Measurements from ENCODE around the gene COL24A1.
A peak's percentile ranks its signal among the peaks of the same experiment; 100 is the strongest.

The COL24A1 gene

GRCh38 chr1:86035101-86035500 is 121.5 kb downstream of the COL24A1 start:
- Histone ChIP-seq H3K4me1 (ENCODE audit: insufficient read depth, low read length) (no peaks in the 10 kb centered on the region), H4K20me1 (ENCODE audit: insufficient read depth, low read length) (no peaks in the 10 kb centered on the region), H3K9me3 (ENCODE audit: insufficient read depth, low read length, severe bottlenecking) (no peaks in the 10 kb centered on the region), H3K9ac (ENCODE audit: low read depth, low read length) (no peak overlapping the region), H3K27ac (ENCODE audit: low read length) (no peak overlapping the region), H3K36me3 (ENCODE audit: insufficient read depth, low read length) (no peaks in the 10 kb centered on the region), H3K4me3 (ENCODE audit: low read depth in 1 of 2, low read length in 2 of 2) (no peak overlapping the region), H3K4me2 (ENCODE audit: insufficient read depth, low read length) (no peak overlapping the region), H3K27me3 (ENCODE audit: insufficient read depth, low read length, poor library complexity) (no peaks in the 10 kb centered on the region), H2AFZ (ENCODE audit: low read depth, low read length) (no peak overlapping the region), H3K79me2 (ENCODE audit: insufficient read depth, low read length) (no peaks in the 10 kb centered on the region)
- TF ChIP-seq CTCF (IDR thresholded peaks at IDR 0.05; ENCODE audit: borderline replicate concordance, extremely low read depth, low read length, poor library complexity, severe bottlenecking) (no peak), EZH2 (IDR thresholded peaks at IDR 0.05; ENCODE audit: borderline replicate concordance, low read depth, low read length, severe bottlenecking) (no peak)
- DNase-seq (no peak), ATAC-seq (ENCODE audit: insufficient read depth, low read depth) (no peak)

- Histone ChIP-seq H3K79me2 (ENCODE audit: insufficient read depth, low read length) (no peaks in the 10 kb centered on the region), H3K4me1 (ENCODE audit: insufficient read depth, low read length) (no peaks in the 10 kb centered on the region), H3K36me3 (ENCODE audit: insufficient read depth, low read length) (no peaks in the 10 kb centered on the region), H4K20me1 (ENCODE audit: insufficient read depth, low read length) (no peaks in the 10 kb centered on the region), H3K27me3 (ENCODE audit: insufficient read depth, low read length, poor library complexity) (no peaks in the 10 kb centered on the region), H3K9ac (ENCODE audit: low read depth, low read length) (no peak overlapping the region), H3K9me3 (ENCODE audit: insufficient read depth, low read length, severe bottlenecking) (no peaks in the 10 kb centered on the region), H3K4me2 (ENCODE audit: insufficient read depth, low read length) (no peak overlapping the region), H3K4me3 (ENCODE audit: low read depth in 1 of 2, low read length in 2 of 2) (no peak overlapping the region), H2AFZ (ENCODE audit: low read depth, low read length) (no peak overlapping the region), H3K27ac (ENCODE audit: low read length) (no peak overlapping the region)
- no peak for DNase-seq
- no peak for ATAC-seq (ENCODE audit: insufficient read depth, low read depth)
- TF ChIP-seq EZH2 (IDR thresholded peaks at IDR 0.05; ENCODE audit: borderline replicate concordance, low read depth, low read length, severe bottlenecking) (no peak), CTCF (IDR thresholded peaks at IDR 0.05; ENCODE audit: borderline replicate concordance, extremely low read depth, low read length, poor library complexity, severe bottlenecking) (no peak)
Observed at GRCh38 chr1:86030180-86030579, 126.4 kb downstream of the COL24A1 start.

DNA sequence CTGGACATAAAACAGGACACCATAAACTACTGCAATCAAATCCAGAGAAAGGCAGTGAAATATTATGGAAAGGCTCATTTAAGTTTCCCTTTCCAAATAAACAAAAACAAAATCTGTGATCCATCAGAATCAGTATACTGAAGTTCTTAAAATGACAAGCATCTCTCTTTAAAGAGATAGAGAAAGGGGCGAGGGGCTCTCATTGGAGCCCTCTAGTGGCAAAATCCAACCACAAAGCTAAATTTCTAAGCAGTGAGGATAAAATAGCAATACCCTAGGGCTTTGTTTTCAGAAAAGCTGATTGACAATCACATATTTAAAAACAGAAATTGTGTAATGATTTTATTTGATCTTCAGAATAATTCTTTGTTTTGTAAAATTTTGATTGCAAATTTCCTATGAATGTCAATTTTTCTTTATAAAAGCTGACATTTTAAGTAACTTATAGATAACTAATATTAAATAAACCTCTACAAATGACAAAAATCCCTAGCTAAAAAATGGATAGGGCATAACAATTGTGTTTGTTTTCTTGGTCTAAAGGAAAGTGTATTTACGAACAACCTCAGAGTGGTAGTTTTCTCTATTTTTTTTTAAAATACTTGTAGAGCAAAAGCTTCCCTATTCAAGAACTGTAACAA is 138.2 kb downstream of the COL24A1 start:
- no peaks in the 10 kb centered on the region for H3K9me3 ChIP-seq (ENCODE audit: insufficient read depth, low read length, severe bottlenecking)
- no peak overlapping the region for H3K27ac ChIP-seq (ENCODE audit: low read length)
- H3K36me3 ChIP-seq (ENCODE audit: insufficient read depth, low read length): no peaks in the 10 kb centered on the region
- H3K9ac ChIP-seq (ENCODE audit: low read depth, low read length): no peak overlapping the region
- no peak overlapping the region for H2AFZ ChIP-seq (ENCODE audit: low read depth, low read length)
- H4K20me1 ChIP-seq (ENCODE audit: insufficient read depth, low read length): no peaks in the 10 kb centered on the region
- TF ChIP-seq CTCF (IDR thresholded peaks at IDR 0.05; ENCODE audit: borderline replicate concordance, extremely low read depth, low read length, poor library complexity, severe bottlenecking): peak; percentile 73
- TF ChIP-seq EZH2 (IDR thresholded peaks at IDR 0.05; ENCODE audit: borderline replicate concordance, low read depth, low read length, severe bottlenecking): no peak
- ATAC-seq (ENCODE audit: insufficient read depth, low read depth) (peak; percentile 78), DNase-seq (peak; percentile 36)
- no peak overlapping the region for H3K4me3 ChIP-seq (ENCODE audit: low read depth in 1 of 2, low read length in 2 of 2)
- no peaks in the 10 kb centered on the region for H3K79me2 ChIP-seq (ENCODE audit: insufficient read depth, low read length)
- H3K4me1 ChIP-seq (ENCODE audit: insufficient read depth, low read length): no peaks in the 10 kb centered on the region
- no peak overlapping the region for H3K4me2 ChIP-seq (ENCODE audit: insufficient read depth, low read length)
- H3K27me3 ChIP-seq (ENCODE audit: insufficient read depth, low read length, poor library complexity): no peaks in the 10 kb centered on the region
